NCI-H2227 treated with DMSO at 0.1 percent for 48 hours (cell line): Measurements from ENCODE around the gene CITED1.
"Not testable (repeated sequence)": the region's sequence is repeated elsewhere in the genome, so short reads cannot be mapped to it uniquely, and the experiment has no call there.

Experiments used
- DNase-seq: peaks from one replicate; lab custom pipeline; 2025; lab: John Stamatoyannopoulos, UW

The CITED1 gene, protein sequence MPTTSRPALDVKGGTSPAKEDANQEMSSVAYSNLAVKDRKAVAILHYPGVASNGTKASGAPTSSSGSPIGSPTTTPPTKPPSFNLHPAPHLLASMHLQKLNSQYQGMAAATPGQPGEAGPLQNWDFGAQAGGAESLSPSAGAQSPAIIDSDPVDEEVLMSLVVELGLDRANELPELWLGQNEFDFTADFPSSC

DNA sequence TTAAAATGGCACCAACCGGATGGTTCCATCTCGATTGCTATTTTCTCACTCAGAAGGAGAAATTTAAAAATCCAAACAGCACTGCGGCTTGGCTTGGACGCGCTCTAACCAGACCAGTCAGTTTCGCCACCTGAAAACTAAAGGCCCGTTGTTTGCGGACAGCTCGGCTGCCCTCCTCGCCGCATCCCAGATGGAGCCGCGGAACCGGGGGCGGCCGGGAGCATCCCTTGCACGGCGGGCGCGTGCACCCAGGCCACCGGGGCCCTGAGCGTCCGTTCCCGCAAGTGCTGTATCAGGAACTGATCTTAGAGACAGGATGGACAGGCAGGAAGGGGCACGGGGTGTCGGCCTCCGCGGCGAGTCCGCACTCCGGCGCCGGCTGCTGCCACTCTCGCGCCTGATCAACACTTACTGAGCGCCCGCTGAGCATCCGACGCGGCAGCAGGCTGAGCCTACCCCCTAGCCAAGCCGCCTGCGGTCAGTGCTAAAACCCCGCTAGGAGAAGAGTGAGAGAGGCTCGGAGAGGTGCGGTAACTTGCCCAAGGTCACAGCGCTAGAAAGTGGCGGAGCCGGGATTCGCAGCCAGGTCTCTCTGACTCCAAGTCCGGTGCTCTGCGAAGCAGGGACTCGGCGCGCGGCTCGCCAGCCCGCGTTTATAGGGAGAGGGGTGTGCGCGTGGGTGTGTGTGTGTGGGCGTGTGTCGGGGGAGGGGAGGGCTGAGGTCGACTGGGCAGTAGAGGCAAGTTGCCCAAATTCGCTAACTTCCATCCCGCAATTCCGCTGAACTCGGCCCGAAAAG lies at the start of gene CITED1:
Gene CITED1 (minus strand): TSS at position 629 of the 799 bp plus-strand sequence. CDS start 3,045 bp downstream, outside the sequence.
- no peak for DNase-seq

DNA sequence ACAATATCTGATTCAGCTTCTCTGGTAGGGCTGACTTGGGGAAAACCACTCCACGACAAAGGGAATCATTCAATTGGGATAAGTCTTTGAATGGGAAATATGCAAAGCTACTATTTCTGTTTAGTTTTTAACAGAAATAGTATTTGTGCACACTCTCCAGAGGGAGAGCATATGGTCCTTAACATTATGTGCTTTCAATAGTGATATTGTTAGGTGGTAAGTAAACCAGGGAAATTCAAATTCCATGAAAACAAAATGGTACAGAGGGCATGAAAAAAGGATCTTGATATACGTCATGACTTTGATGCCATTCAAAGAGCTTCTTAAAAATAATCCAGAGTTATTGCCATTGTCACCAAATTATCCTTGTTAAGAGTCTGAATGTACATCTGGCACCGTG lies 47.1 kb upstream of the CITED1 start:
- no peak for DNase-seq

DNA sequence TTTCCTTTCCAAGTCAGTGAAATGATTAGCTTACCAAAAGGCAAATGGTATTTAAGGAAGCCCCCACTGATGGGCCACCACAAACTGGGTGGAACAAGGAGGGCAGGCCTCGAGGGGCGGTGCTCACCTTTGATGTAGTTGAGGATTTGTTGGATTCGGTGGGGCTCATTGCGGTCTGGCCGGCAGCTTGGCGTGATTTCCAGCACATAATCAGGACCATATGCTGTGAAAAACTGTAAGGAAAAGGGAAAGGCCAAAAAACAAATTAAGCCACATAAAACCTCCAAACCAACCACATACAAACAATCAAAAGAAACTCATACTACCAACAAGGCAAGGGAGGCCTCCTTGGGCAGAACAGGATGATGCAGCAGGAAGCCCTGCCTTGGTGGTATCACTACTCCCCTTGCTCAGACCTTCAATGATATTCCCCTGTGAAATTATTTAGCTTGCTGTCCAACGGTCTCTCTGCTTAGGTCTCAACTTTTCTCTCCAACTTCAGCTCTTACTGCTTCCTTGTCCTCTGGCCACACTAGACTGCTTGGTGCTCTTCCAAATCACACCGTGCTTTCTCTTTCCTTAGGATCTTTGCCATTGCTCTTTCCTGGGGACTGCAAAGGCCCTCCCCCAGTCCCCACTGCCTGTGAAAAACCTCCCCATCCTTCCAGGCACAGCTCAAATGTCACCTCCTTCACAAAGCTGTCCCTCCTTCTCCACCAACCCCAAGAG lies 46.1 kb upstream of the CITED1 start:
- no peak for DNase-seq

DNA sequence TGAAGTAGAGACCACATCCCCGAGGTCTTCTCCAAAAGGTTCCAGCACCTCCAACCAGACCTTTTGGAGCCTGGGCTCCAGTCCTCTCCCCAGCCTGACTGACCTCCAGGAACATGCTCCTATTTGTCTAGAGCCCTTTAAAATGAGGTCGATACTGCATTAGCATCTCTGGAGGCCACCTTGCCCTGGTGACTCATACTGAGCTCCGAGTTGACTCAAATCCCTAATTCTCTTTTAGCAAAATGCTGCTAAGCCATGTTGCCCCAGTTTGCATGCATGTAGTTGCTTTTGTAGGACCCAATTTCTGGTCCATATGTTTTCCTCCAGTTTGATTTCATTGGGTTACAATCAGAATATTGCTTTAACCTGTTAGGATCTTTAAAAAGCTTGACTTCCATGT lies 43.5 kb upstream of the CITED1 start:
- no peak for DNase-seq

DNA sequence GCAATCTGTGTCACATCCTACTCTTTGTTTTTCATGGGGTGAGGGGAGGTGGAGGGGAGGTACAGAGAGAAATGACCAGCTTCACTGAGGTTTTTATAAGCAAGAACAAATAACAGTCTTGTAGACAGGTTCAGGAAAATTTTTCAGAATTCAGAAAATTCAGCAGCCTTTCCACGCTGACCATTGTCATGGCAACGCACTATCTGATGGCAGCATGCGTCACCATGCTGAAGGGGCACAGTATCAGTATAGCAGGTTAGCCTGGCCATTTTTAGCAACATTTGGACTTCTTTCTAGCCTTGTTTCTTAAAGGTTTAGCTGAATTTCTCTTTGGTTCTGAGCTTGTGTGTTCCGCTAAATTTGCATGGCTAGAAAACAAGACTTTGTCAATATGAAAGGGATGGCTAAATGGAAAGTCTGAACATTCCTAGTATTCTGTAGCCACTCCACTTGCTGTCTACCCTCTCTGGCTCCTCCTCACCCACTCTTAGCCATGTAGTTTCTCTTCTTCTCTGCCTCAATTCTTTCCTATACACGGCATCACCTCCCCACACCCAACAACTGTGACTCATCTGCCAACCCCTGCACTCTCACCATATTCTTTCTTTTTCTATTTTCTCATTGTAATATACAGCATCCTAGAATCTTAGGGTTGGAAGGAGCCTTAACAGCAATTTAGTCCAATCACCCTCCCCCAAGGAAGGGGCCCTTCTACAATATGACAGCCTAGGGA lies 42.7 kb upstream of the CITED1 start:
- DNase-seq, result no peak

DNA sequence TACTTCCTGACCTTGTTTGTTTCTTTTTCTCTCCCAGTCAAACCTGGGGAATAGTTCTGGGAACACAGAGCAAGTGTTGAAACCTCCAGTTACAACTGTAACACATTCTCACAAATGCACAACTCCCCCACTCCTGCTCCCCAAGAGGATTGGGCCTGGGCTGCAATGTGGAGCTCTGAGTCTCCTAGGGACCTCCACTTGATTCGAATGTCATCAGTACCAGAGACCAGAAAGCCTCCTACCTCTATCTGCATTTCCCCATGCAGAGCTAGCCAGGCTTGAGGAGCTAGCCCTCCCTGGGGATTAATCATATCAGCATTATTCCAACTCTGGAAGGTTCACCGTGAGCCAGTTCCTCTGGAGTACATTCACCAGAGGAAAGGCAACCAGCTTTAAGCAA lies 41.7 kb upstream of the CITED1 start:
- DNase-seq, result no peak

DNA sequence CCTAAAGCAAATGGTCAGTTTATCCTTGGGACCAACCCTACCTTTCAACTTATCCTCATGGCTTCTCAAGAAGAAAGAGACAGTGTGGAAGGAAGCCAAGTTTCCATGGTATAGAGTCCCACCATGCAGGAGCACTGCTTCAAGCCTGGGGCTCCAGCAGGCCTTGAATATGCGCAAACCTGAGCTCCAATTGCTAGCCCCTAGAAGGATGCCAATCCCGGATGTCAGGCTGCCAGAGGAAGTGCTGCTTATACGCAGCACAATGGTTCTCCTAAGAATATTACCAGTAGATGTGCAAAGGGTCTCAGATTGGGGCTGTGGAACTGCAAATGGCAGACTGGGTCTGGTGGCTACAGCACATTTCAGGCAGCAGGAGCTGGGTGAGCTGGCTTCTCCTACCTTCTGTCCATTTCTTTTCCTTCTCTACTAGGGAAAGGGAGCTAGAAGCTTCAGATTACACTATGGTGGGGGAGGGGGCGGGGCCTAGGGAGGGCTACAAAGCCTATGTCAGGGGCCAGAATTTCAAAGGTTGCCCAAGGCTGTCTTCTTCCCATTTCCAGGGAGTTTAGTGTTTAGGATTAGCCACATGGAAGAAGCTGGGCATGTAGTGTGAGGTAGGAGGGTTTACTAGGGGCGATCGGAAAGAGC lies 40.7 kb upstream of the CITED1 start:
- DNase-seq, result no peak

DNA sequence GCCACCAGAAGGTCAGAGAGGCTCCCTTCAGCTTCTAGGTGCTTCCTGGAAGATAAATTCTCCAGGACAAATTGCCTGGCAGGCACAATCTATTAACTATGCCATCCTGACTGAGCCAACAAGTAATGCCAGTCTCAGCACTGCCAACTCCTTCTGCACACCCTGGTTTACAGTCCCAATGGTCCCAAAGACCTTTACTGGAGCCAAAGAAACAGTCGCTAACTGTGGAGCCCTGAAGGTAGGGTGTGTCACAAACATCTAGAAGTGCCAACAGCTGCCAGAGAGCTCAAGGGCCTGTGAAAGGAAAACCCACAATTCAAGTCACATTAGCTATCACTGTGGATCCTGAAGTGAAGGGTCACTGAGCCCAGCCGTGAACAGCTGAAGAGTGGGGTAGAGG lies 34.9 kb upstream of the CITED1 start:
- DNase-seq, result no peak

DNA sequence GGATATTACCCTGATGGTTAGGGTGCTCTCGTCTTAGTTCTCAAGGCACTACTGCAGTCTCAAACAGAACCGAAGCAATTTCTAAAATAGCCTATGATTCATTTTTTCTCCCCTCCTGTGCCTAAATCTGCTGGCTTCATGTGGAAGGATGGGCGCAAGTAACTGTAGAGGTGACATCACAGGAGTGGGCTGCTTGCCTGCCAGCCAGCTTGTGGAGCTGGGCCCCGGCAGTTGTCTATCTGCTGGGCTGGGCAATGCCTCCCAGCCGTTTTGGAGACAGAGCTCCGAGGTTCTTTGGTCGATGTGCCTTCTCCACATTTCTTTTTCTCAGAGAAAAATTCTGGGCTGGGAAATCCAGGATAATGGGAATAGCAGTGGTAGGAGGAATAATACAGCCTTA lies 34.3 kb upstream of the CITED1 start:
- DNase-seq, result no peak

DNA sequence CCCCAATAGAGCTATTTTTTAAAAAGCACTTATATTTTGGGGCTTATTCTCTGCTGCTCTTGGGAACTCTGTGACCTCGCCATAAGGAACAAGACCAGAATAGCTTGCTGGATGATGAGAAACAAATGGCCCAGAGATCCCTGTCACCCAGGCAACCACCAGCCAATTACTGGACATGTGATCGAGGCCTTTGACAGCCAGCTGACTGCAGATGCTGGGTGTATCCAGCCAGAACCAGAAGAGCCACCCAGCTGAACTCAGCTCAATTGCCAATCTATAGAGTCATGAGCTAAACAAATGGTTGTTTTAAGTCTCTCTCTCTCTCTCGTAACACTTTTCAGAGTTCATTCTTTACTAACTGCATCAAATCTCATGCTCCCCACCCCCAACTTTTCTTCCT lies 24.4 kb upstream of the CITED1 start:
- no peak for DNase-seq

DNA sequence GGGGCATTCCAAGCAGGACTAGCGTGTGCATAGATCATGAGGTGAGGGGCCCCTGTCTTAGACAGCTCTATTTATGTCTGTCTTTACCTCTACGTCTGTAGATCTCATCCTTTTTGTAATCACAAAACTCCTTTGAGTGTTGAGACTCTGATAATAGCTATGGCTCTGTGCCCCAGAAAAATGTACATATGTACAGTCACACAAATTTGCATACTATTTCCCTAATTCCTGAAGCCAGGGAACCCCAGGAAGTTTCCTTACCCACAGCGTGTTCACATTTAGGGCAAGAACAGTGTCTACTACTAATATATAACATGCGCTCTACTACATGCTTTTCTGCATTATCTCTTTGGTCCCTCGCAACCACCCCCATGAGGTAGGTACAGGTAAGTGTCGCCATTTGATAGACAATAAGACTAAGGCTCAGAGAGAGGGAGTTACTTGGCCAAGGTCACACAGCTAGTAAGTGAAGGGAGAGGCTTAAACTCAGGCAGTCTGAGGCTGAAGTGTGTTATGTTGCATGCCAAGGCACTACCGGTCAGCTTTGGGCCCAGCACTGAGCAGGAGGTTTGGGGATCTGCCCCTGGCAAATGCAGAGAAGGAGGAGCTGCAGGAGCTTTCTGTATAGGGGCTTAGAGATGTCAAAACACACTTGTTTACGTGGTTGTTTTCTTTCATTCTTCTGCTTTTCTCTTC lies 21.0 kb upstream of the CITED1 start:
- no peak for DNase-seq

DNA sequence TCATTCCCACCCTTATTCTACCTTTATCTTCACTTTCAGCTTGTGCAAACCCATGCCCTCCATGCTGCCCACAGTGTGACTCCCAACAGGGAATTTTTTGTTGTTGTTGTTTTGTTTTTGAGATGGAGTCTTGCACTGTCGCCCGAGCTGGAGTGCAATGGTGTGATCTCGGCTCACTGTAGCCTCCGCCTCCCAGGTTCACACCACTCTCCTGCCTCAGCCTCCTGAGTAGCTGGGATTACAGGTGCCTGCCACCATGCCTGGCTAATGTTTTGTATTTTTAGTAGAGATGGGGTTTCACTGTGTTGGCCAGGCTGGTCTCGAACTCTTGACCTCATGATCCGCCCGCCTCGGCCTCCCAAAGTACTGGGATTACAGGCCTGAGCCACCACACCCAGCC lies 13.9 kb upstream of the CITED1 start:
- DNase-seq, result not testable (repeated sequence)

DNA sequence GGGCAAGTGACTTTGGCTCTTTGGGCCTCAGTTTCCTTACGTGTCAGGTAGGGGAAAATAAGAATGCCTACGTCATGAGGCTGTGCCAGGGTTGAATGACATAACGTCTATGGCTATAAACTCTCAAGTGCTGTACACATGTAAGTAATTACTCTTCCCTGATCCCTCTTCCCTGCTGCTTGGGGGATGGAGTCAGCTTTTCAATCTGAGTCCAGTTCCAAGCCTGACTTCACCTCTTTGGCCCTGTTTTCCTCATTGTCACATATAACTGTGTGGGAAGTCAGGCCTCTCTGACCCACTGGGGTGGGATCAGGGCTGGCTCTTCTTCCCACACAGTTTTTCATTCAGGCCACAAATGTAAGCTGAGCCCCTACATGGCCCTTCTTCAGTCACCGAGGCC lies 11.4 kb upstream of the CITED1 start:
- DNase-seq, result no peak

DNA sequence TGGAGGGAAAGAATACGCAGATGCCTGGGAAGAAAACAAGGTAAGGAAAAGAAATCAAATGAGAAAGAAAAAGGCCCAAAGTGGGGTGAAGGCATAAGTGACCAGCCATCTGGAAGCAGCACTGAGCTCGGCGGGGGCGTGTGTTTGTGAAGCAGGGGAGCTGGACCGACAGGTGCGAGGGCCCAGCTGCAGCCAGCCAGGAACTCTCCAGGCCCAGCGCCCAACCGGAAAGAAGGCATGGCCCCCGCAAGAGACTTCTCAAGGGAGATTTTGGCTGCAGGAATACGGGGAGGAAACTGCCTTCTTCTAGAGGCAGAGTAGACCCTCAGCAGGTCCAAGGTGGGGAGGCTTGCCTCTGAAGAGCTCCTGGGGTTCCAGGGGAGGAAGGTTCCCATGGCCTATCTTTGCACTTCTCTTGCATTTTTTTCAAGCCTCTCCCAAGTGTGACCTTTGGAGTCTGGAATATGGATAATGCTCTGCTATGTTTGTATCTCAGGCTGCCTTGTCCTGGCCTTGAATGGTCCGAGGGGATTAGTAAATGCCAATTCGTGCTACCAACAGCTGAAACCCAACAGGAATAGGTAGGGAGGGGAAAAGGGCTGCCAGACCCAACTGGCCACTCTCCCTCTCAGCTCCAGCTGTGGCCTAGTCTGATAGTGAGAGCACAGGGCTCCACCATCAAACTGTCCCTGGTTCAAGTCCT lies 10.8 kb upstream of the CITED1 start:
- DNase-seq, result no peak

DNA sequence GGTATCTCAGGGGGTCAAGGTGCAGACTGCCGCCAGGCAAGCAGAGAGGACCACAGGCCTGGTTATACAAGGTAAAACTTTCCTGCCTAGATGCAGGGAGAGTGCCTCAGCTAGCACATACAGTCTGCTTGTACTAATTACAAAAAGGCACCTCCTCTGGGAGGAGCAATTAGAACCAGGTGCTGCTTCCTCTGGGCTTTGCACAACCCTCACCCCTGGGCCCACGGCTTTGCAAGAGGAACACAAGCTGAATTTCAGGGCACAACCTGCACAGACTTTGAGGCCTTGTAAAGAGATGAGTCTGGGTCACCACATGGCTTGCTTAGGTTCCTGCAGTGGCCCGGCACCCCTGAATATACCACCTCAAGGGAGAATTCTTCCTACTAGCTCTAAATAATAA lies 9.2 kb upstream of the CITED1 start:
- no peak for DNase-seq

DNA sequence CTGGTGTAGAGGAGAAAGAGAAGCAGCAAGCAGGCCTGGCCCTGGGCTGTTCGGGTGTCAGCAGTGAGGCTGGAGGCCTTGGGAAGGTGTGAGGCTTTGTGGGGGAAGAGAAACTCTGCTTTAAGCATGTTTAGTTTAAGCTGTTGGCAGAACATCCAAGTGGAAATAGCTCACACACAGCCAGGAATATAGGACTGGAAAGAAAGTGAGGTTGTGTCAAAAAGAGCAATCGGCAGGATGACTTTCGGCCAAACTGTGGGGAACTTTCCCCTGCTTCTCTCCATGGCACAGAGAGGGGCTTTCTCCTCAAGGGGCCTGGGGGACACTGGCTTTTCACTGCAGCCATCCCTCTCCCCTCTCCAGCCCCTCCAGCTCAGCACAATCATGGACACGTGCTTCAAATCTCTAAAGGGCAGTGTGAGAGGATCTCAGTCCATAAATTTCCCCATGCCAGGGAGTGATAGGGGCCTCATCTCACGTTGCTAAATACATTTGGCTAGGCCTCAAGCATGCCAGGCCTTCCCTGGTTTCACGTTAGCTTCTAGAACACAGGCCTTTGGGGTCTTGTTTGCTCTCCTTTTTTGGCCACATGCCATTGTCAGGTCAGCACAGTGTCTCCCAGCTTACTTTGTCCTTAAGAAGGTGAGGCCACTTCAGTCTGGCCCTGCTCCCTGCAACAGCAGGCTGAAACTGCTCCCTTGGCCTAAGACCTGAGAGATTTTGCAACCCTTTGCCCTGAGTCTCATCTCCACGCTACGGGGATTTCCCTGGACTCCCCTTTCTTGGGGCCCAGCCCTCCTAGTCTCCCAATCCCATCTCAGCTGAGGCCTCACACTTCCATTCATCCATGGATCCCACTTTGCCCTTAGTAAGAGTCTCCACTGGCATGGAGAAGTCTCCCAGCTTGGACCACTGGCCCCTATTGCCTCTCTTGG lies 8.3 kb upstream of the CITED1 start:
- DNase-seq, result no peak

DNA sequence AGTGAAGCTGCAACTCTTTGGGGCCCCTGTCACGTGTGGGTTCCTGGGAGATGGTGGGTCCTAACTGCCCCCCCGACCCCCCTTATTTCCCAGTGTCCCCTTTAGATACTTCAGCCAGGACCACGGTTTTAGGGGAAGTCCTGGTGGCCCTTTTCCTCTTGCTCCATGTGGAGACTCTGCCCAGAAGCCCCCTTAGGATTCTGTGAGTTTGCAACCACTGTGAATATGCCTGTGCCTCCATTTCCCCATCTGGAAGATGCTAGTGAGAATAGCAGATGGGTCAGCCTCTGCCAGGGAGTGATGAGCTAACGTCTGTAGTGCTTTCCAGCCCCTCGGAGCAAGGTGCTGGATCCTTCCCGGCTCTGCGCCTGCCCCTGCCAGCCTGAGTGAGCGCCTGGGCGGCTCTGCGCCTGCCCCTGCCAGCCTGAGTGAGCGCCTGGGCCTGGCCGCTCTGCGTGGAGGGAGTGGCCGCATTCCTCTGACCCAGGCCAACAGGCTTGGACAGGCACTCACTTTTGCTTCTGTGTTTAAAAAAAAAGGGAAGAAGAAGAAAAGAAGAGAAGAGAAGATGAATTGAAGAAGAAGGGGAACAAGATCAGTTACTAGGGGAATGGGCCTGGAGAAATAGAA lies 6.7 kb upstream of the CITED1 start:
- DNase-seq, result no peak

DNA sequence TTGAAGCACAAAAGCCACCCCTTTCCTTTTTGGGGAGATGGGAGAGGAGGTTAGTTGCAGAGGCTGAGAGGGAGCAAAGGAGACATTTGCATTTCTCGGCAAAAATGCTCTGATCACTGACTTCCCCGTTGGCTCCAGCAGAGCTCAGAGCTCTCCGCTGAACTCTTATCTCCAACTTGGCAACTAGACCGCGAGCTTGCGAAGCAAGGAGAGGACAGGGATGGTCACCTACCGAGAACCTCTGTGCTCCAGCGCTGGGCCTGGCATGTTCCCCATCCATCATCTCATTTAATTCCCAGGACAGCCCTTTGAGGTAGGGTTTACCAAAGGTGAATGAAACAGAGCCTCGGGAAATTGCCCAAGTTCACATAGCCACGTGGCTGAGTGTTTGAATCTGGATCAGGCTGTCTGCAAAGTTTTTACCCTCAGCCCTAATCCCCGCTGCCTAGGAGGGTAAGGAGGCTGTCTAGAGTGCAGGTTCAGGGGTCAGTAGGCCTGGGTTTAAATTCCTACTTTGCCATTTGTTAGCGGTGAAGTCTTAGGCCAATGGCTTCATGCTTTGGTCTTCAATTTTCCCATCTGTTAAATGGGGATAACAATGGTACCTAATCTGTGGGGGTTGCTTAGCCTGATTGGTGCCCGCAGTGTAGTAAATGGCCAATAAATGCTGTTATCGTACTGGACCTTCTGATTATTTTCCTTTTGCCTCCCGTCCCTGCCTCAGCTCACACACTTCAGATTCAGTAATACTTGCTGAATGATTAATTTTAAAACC lies 3.8 kb upstream of the CITED1 start:
- DNase-seq, result no peak
